ENCODE data around the gene LRRC14B.

- TF ChIP-seq, protein P1, sequence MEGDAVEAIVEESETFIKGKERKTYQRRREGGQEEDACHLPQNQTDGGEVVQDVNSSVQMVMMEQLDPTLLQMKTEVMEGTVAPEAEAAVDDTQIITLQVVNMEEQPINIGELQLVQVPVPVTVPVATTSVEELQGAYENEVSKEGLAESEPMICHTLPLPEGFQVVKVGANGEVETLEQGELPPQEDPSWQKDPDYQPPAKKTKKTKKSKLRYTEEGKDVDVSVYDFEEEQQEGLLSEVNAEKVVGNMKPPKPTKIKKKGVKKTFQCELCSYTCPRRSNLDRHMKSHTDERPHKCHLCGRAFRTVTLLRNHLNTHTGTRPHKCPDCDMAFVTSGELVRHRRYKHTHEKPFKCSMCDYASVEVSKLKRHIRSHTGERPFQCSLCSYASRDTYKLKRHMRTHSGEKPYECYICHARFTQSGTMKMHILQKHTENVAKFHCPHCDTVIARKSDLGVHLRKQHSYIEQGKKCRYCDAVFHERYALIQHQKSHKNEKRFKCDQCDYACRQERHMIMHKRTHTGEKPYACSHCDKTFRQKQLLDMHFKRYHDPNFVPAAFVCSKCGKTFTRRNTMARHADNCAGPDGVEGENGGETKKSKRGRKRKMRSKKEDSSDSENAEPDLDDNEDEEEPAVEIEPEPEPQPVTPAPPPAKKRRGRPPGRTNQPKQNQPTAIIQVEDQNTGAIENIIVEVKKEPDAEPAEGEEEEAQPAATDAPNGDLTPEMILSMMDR (IDR thresholded peaks at IDR 0.05) = no peak
- TF ChIP-seq POLR2A (IDR thresholded peaks at IDR 0.05) = no peak
- no peak for TF ChIP-seq POLR2AphosphoS5 (IDR thresholded peaks at IDR 0.05)
- TF ChIP-seq EP300 (IDR thresholded peaks at IDR 0.05) = no peak
These were observed 21.6 kb upstream of the LRRC14B start for GRCh38 chr5:169728-170094.
